HTR-8/SVneo (cell line): ENCODE results near the gene PRXL2A.
A peak's percentile ranks its signal among the peaks of the same experiment; 100 is the strongest.
"Not testable (repeated sequence)": the region's sequence is repeated elsewhere in the genome, so short reads cannot be mapped to it uniquely, and the experiment has no call there.

ENCODE experiments used
- DNase-seq: peaks from one replicate; pipeline ENCODE4 v3.0.0; 2011; ENCODE audit warnings: low spot score, mixed read lengths; ENCODE audit not compliant: insufficient read length
- FAIRE-seq: peaks from 2 replicates; lab custom pipeline; 2011; peaks lifted over from hg19 to GRCh38; lab: Jason Lieb, UNC

Gene PRXL2A

GRCh38 chr10:80410578-80411145 is 2.3 kb downstream of the PRXL2A start:
- no peak for FAIRE-seq
- no peak for DNase-seq

- FAIRE-seq: no peak
- no peak for DNase-seq
Observed at GRCh38 chr10:80411267-80411668, 2.9 kb downstream of the PRXL2A start.

- FAIRE-seq: no peak
- no peak for DNase-seq
Observed at GRCh38 chr10:80411681-80412220, 3.4 kb downstream of the PRXL2A start.

GRCh38 chr10:80412486-80412885 is 4.1 kb downstream of the PRXL2A start:
- FAIRE-seq: no peak
- no peak for DNase-seq

GRCh38 chr10:80413271-80413996 is 5.1 kb downstream of the PRXL2A start:
- FAIRE-seq (no peak), DNase-seq (peak; percentile 34)

GRCh38 chr10:80414142-80414895 is 6.0 kb downstream of the PRXL2A start:
- no peak for DNase-seq
- FAIRE-seq: no peak

- DNase-seq (no peak), FAIRE-seq (no peak)
Observed at GRCh38 chr10:80415734-80416478, 7.6 kb downstream of the PRXL2A start.

GRCh38 chr10:80416479-80417098 is 8.2 kb downstream of the PRXL2A start:
- FAIRE-seq (no peak), DNase-seq (no peak)

- not testable (repeated sequence) for DNase-seq, FAIRE-seq
Observed at GRCh38 chr10:80417256-80417655, 8.9 kb downstream of the PRXL2A start.

- DNase-seq (no peak), FAIRE-seq (no peak)
Observed at GRCh38 chr10:80421050-80421706, 12.8 kb downstream of the PRXL2A start.

- no peak for DNase-seq
- FAIRE-seq: no peak
Observed at GRCh38 chr10:80421707-80422536, 13.6 kb downstream of the PRXL2A start.

- FAIRE-seq (no peak), DNase-seq (no peak)
Observed at GRCh38 chr10:80425901-80426300, 17.6 kb downstream of the PRXL2A start.

GRCh38 chr10:80427541-80427940 is 19.2 kb downstream of the PRXL2A start:
- no peak for FAIRE-seq
- no peak for DNase-seq

GRCh38 chr10:80429521-80429973 is 21.2 kb downstream of the PRXL2A start:
- FAIRE-seq (no peak), DNase-seq (no peak)

- DNase-seq: no peak
- no peak for FAIRE-seq
Observed at GRCh38 chr10:80433134-80433533, 24.8 kb downstream of the PRXL2A start.

GRCh38 chr10:80436446-80437098 is 28.2 kb downstream of the PRXL2A start:
- no peak for DNase-seq
- FAIRE-seq: no peak

GRCh38 chr10:80437227-80437626 is 28.9 kb downstream of the PRXL2A start:
- FAIRE-seq: no peak
- DNase-seq: no peak

GRCh38 chr10:80441831-80442230 is 33.5 kb downstream of the PRXL2A start:
- FAIRE-seq: no peak

More at GRCh38 chr10:80441831-80442230, 33.5 kb downstream of the PRXL2A start:
- DNase-seq: no peak
